H1 (cell line): ENCODE results near the gene PLOD1. TPM values are rescaled to one million over a fixed set of nuclear protein-coding genes. Genes with fewer than 3 reads are reported as not detected.

Experiments
- CTCF ChIA-PET: fragments of 300-600 bp; sonication (Branson Sonifier 250); formaldehyde crosslinking; loops from one replicate; lab custom pipeline; 2021; ENCODE audit not compliant: partially characterized antibody; lab: Charles Lee
- POLR2A ChIA-PET: fragments of 300-600 bp; sonication (Branson Sonifier 250); formaldehyde crosslinking; loops from one replicate; lab custom pipeline; 2021; ENCODE audit warnings: inconsistent platforms; ENCODE audit not compliant: partially characterized antibody; lab: Charles Lee
- DNase-seq, 2 experiments: peaks; one replicate each; pipeline versions ENCODE4 v3.0.0 to v3.0.0-alpha.2; 2010 to 2022; ENCODE audit warnings: low spot score in 2 of 2, low read depth in 1 of 2, mixed read lengths in 1 of 2
- FAIRE-seq: peaks from 2 replicates; lab custom pipeline; 2011; peaks lifted over from hg19 to GRCh38; lab: Jason Lieb, UNC
- H2AFZ ChIP-seq: 2 replicates; pipeline ENCODE4 v1.8.1; 2012; ENCODE audit warnings: low read length, inconsistent platforms
- H2AK5ac ChIP-seq: 2 replicates; pipeline ENCODE4 v1.6.1; 2013; ENCODE audit warnings: low read depth, low read length
- H2BK120ac ChIP-seq: replicated peaks from 2 replicates; pipeline ENCODE3; 2013; ENCODE audit warnings: low read depth, low read length, inconsistent platforms
- H2BK12ac ChIP-seq: 2 replicates; pipeline ENCODE4 v1.6.1; 2013; ENCODE audit warnings: low read depth, low read length
- H2BK15ac ChIP-seq: 2 replicates; pipeline ENCODE4 v1.6.1; 2013; ENCODE audit warnings: low read length
- H2BK20ac ChIP-seq: 2 replicates; pipeline ENCODE4 v1.6.1; 2013; ENCODE audit warnings: low read length
- H2BK5ac ChIP-seq: 2 replicates; pipeline ENCODE4 v1.6.1; 2013; ENCODE audit warnings: low read depth, low read length
- H3K14ac ChIP-seq: 2 replicates; pipeline ENCODE4 v1.6.1; 2013; ENCODE audit warnings: inconsistent platforms; ENCODE audit not compliant: insufficient read length
- H3K18ac ChIP-seq: 2 replicates; pipeline ENCODE4 v1.6.1; 2013; ENCODE audit warnings: low read length; ENCODE audit errors: extremely low read depth
- H3K23ac ChIP-seq: 2 replicates; pipeline ENCODE4 v1.6.1; 2013; ENCODE audit warnings: inconsistent platforms; ENCODE audit not compliant: insufficient read length
- H3K23me2 ChIP-seq: 2 replicates; pipeline ENCODE4 v1.6.1; 2013; ENCODE audit warnings: low read depth, low read length
- H3K27ac ChIP-seq: 2 replicates; pipeline ENCODE4 v1.6.1; 2011; ENCODE audit warnings: low read depth, low read length, inconsistent platforms
- H3K27me3 ChIP-seq, 4 experiments: replicated peaks in 1 of 4; 1 replicate in 1 of 4; 2 replicates in 3 of 4; pipeline versions ENCODE4 v1.6.1 to v1.8.1; 2011 to 2013; ENCODE audit warnings: low read length in 3 of 4, mild to moderate bottlenecking in 3 of 4, inconsistent platforms in 2 of 4, mixed read lengths in 2 of 4, moderate library complexity in 1 of 4; ENCODE audit not compliant: control insufficient read depth in 3 of 4, insufficient read depth in 3 of 4; ENCODE audit errors: extremely low read depth in 1 of 4
- H3K36me3 ChIP-seq, 4 experiments: 2 replicates each; pipeline versions ENCODE4 v1.6.1 to v1.8.1; 2011 to 2013; ENCODE audit warnings: mild to moderate bottlenecking in 4 of 4, low read length in 3 of 4, moderate library complexity in 2 of 4, control low read depth in 1 of 4, inconsistent platforms in 1 of 4; ENCODE audit not compliant: insufficient read depth in 4 of 4, control insufficient read depth in 2 of 4
- H3K4ac ChIP-seq: replicated peaks from 2 replicates; pipeline ENCODE3; 2013; ENCODE audit warnings: low read length, low read depth, mixed read lengths, inconsistent platforms; ENCODE audit not compliant: insufficient read length
- H3K4me1 ChIP-seq, 4 experiments: replicated peaks in 1 of 4; 1 replicate in 1 of 4; 2 replicates in 3 of 4; pipeline versions ENCODE4 v1.6.1 to v1.8.1; 2011 to 2013; ENCODE audit warnings: low read length in 3 of 4, inconsistent platforms in 2 of 4, mixed read lengths in 1 of 4; ENCODE audit not compliant: insufficient read depth in 4 of 4, control insufficient read depth in 3 of 4
- H3K4me2 ChIP-seq, 2 experiments: 2 replicates each; pipeline versions ENCODE4 v1.6.1 to v1.8.1; 2011 to 2013; ENCODE audit warnings: low read depth in 2 of 2, low read length in 2 of 2, control low read depth in 1 of 2, inconsistent platforms in 1 of 2, mild to moderate bottlenecking in 1 of 2; ENCODE audit not compliant: insufficient read depth in 1 of 2
- H3K4me3 ChIP-seq, 4 experiments: fragments of 200-600, 300-600 bp in 1 of 4; sonication (generic), shearing (Covaris generic), sonication (Bioruptor Twin) in 1 of 4; 2 replicates each; pipeline versions ENCODE4 v1.5.1 to v1.8.1; 2011 to 2016; ENCODE audit warnings: low read length in 4 of 4, low read depth in 3 of 4, control low read depth in 2 of 4, inconsistent platforms in 2 of 4, mild to moderate bottlenecking in 2 of 4, mixed read lengths in 1 of 4, moderate library complexity in 1 of 4; ENCODE audit not compliant: insufficient read depth in 2 of 4; ENCODE audit errors: extremely low read depth in 1 of 4
- H3K56ac ChIP-seq: replicated peaks from 2 replicates; pipeline ENCODE3; 2013; ENCODE audit warnings: low read depth, mild to moderate bottlenecking, mixed read lengths, low read length, inconsistent platforms; ENCODE audit not compliant: insufficient read length
- H3K79me1 ChIP-seq: 2 replicates; pipeline ENCODE4 v1.6.1; 2013; ENCODE audit warnings: low read depth, low read length, control low read depth
- H3K79me2 ChIP-seq, 2 experiments: 2 replicates each; pipeline versions ENCODE4 v1.6.1 to v1.8.1; 2012 to 2013; ENCODE audit warnings: low read length in 2 of 2, mild to moderate bottlenecking in 2 of 2, inconsistent platforms in 1 of 2; ENCODE audit not compliant: insufficient read depth in 2 of 2, control insufficient read depth in 1 of 2
- H3K9ac ChIP-seq, 4 experiments: replicated peaks in 1 of 4; 1 replicate in 1 of 4; 2 replicates in 3 of 4; pipeline versions ENCODE4 v1.6.1 to v1.8.1; 2011 to 2013; ENCODE audit warnings: low read depth in 3 of 4, low read length in 3 of 4, control low read depth in 2 of 4, mild to moderate bottlenecking in 2 of 4, moderate library complexity in 2 of 4, inconsistent platforms in 1 of 4; ENCODE audit errors: extremely low read depth in 1 of 4
- H3K9me3 ChIP-seq, 2 experiments: 2 replicates each; pipeline versions ENCODE4 v1.6.1 to v1.8.1; 2012 to 2013; ENCODE audit warnings: mild to moderate bottlenecking in 2 of 2, moderate library complexity in 2 of 2, control low read depth in 1 of 2, inconsistent platforms in 1 of 2, low read depth in 1 of 2, low read length in 1 of 2, mixed read lengths in 1 of 2; ENCODE audit not compliant: insufficient read depth in 2 of 2
- H4K20me1 ChIP-seq, 2 experiments: replicated peaks in 1 of 2; 2 replicates each; pipeline versions ENCODE3 to v1.8.1; 2011 to 2013; ENCODE audit warnings: inconsistent platforms in 2 of 2, low read length in 2 of 2, mild to moderate bottlenecking in 1 of 2; ENCODE audit not compliant: insufficient read depth in 2 of 2, control insufficient read depth in 1 of 2
- H4K5ac ChIP-seq: 2 replicates; pipeline ENCODE4 v1.6.1; 2013; ENCODE audit warnings: low read length, low read depth, mixed read lengths, inconsistent platforms; ENCODE audit not compliant: insufficient read length
- H4K8ac ChIP-seq: 2 replicates; pipeline ENCODE4 v1.8.0; 2013; ENCODE audit warnings: mild to moderate bottlenecking, moderate library complexity, low read length, inconsistent platforms; ENCODE audit not compliant: insufficient read depth; ENCODE audit errors: extremely low read depth
- H4K91ac ChIP-seq: replicated peaks from 2 replicates; pipeline ENCODE3; 2013; ENCODE audit warnings: low read length, mixed read lengths, inconsistent platforms; ENCODE audit not compliant: insufficient read length
- CTBP2 ChIP-seq: IDR thresholded peaks from 2 replicates; pipeline ENCODE4 v1.7.0; 2011; ENCODE audit warnings: borderline replicate concordance, mild to moderate bottlenecking, moderate library complexity, mixed read lengths, low read length; ENCODE audit not compliant: insufficient read depth, insufficient read length
- FOSL1 ChIP-seq: IDR thresholded peaks from 2 replicates; pipeline ENCODE4 v1.6.1; 2011; ENCODE audit warnings: mild to moderate bottlenecking, low read depth, low read length, moderate library complexity; ENCODE audit not compliant: insufficient read depth
- GABPA ChIP-seq: IDR thresholded peaks from 2 replicates; pipeline ENCODE4 v1.6.1; 2011; ENCODE audit warnings: mild to moderate bottlenecking, low read length, moderate library complexity, borderline replicate concordance; ENCODE audit not compliant: insufficient read depth
- HDAC2 ChIP-seq, 2 experiments: fragments of 300-600 bp in 1 of 2; sonication (generic) in 1 of 2; IDR thresholded peaks; 2 replicates each; pipeline ENCODE4 v1.6.1; 2011 to 2012; ENCODE audit warnings: low read depth in 2 of 2, low read length in 2 of 2, mild to moderate bottlenecking in 2 of 2, moderate library complexity in 2 of 2, borderline replicate concordance in 1 of 2, inconsistent platforms in 1 of 2
- JUN ChIP-seq: IDR thresholded peaks from 2 replicates; pipeline ENCODE4 v1.6.1; 2011; ENCODE audit warnings: low read depth, mild to moderate bottlenecking, improper control_type of control experiment, low read length
- MAFK ChIP-seq: IDR thresholded peaks from 2 replicates; pipeline ENCODE4 v1.6.1; 2012; ENCODE audit warnings: low read depth, mild to moderate bottlenecking, improper control_type of control experiment, low read length
- NANOG ChIP-seq: IDR thresholded peaks from 2 replicates; pipeline ENCODE4 v1.6.1; 2011; ENCODE audit warnings: low read length, low read depth, mild to moderate bottlenecking, inconsistent platforms; ENCODE audit not compliant: insufficient read depth, poor library complexity, severe bottlenecking
- SP2 ChIP-seq: IDR thresholded peaks from 2 replicates; pipeline ENCODE4 v1.6.1; 2012; ENCODE audit warnings: mild to moderate bottlenecking, low read length, inconsistent platforms
- TCF12 ChIP-seq: IDR thresholded peaks from 2 replicates; pipeline ENCODE4 v1.6.1; 2011; ENCODE audit warnings: low read depth, mild to moderate bottlenecking, low read length
- YY1 ChIP-seq: IDR thresholded peaks from 2 replicates; pipeline ENCODE4 v1.6.1; 2011; ENCODE audit warnings: low read depth, mild to moderate bottlenecking, low read length
- WGBS, 2 experiments: shearing (Covaris generic) in 1 of 2; methylation state at CpG; one replicate each; pipeline versions ENCODE4 v1.1.6 to v1.1.7; 2013 to 2015; ENCODE audit warnings: low lambda C conversion rate in 2 of 2, mixed read lengths in 2 of 2, inconsistent platforms in 1 of 2, low coverage in 1 of 2, missing lambda C conversion rate in 1 of 2; ENCODE audit not compliant: insufficient replicate concordance in 2 of 2, insufficient coverage in 1 of 2, insufficient read length in 1 of 2; ENCODE audit errors: extremely low coverage in 1 of 2, missing lambda C conversion rate in 1 of 2; 5-methylcytosine and 5-hydroxymethylcytosine counted together
- polyA plus RNA-seq, 7 experiments: library from polyadenylated mRNA; depleted of rRNA in 3 of 7; stranded (reverse) in 5 of 7; unstranded in 2 of 7; fragments of >200 nt in 5 of 7; fragments of 200-250 nt in 2 of 7; gene quantifications; 1 replicate in 5 of 7; 2 replicates in 1 of 7; 4 replicates in 1 of 7; pipeline versions ENCODE4 v1.2.1 to v1.2.3, GENCODE V29; 2011 to 2013; ENCODE audit warnings: missing spikeins in 2 of 7, mixed read lengths in 2 of 7
- total RNA-seq: library from RNA; stranded (reverse); fragmentation: NEBNext Ultra II Directional; extraction: Animal tissue kit (Norgen Biotek cat#: 25700); gene quantifications from 2 replicates; pipeline ENCODE4 v1.2.1, GENCODE V29; 2021
- TF ChIP-seq, protein P1 (sequence below): IDR thresholded peaks from 2 replicates; pipeline ENCODE4 v1.6.1; 2012; ENCODE audit warnings: inconsistent platforms
- TF ChIP-seq, protein P2 (sequence below): IDR thresholded peaks from 2 replicates; pipeline ENCODE4 v1.6.1; 2011; ENCODE audit warnings: low read depth, mild to moderate bottlenecking, low read length; ENCODE audit not compliant: insufficient read depth

PLOD1 gene
- total and polyA plus RNA-seq, 2 of the 8 experiments (the other 6 are each of a cell fraction or from before 2014, with no cell fraction given) = 44.9 to 51.8 TPM

DNA sequence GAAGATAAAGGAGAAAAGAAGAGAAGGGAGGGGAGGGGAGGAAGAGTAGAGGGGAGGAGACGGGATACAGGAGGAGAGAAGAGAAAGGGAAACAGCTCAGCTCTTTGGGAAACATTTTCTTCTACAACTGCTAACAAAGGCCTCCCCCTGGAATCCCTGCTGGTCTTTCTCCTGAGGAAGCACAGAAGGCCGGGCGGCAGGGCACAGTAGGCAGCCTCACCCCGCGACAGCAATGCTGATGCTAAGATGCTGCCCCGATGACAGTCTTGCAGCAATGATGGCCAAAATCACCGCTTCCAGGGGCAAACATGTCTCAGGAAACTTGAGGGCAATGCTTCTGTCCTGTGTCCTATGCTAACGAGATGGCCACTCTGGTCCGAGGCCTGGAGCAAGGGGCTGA lies 13.5 kb upstream of the PLOD1 start:
- no peak for DNase-seq
- peaks cover 6 to 19% of the 10 kb centered on the region in 2 experiments for H4K20me1 ChIP-seq
- H3K18ac ChIP-seq = no peak overlapping the region
- peaks cover 5 to 35% (median 22%) of the 10 kb centered on the region in 4 experiments; a peak in 5 of 8 replicates for H3K36me3 ChIP-seq
- no peaks in the 10 kb centered on the region for H3K27me3 ChIP-seq
- no peak overlapping the region for H2BK20ac ChIP-seq
- WGBS, 2 experiments = 93% methylated on average over 8 of the region's 9 CpGs; no CpG with 5 or more reads in 1 of the 2 experiments
- H3K79me1 ChIP-seq = peaks cover 17% of the 10 kb centered on the region
- no peak overlapping the region for H4K91ac ChIP-seq
- peaks cover 5 to 8% (median 6%) of the 10 kb centered on the region in 4 experiments; a peak in 5 of 7 replicates for H3K4me1 ChIP-seq
- no peak overlapping the region for H2AFZ ChIP-seq
- no peak overlapping the region for H2BK15ac ChIP-seq
- POLR2A ChIA-PET = interaction anchor here (1.1 to 8.8 kb wide), 3 partner anchors 11 to 46 kb away, joined by 3 to 130 read pairs (median 3); no protein-coding TSS in a partner anchor
- H3K23ac ChIP-seq = no peak overlapping the region
- no peak overlapping the region for H3K27ac ChIP-seq
- H2BK120ac ChIP-seq = no peak overlapping the region
- no peak overlapping the region for H3K4me3 ChIP-seq
- no peak overlapping the region for H3K9ac ChIP-seq
- no peaks in the 10 kb centered on the region for H3K9me3 ChIP-seq
- no peak overlapping the region for H3K4ac ChIP-seq
- no peak for FAIRE-seq
- H2AK5ac ChIP-seq = no peak overlapping the region
- no peak overlapping the region for H2BK5ac ChIP-seq
- H4K5ac ChIP-seq = no peak overlapping the region
- CTCF ChIA-PET = interaction anchor here (0.6 to 2.3 kb wide), 2 partner anchors 46 to 84 kb away, joined by 3 to 9 read pairs; no protein-coding TSS in a partner anchor
- peaks cover 4 to 23% of the 10 kb centered on the region in 2 experiments; a peak in 3 of 4 replicates for H3K79me2 ChIP-seq
- H2BK12ac ChIP-seq = no peak overlapping the region
- H3K14ac ChIP-seq = no peak overlapping the region
- peaks cover 6% of the 10 kb centered on the region; the same call in 1 of the 2 replicates for H3K23me2 ChIP-seq
- no peak overlapping the region for H3K56ac ChIP-seq
- H3K4me2 ChIP-seq = no peak overlapping the region; a peak in 1 of 4 replicates
- peak overlapping the region; percentile 11 for H4K8ac ChIP-seq
- TF ChIP-seq NANOG (no peak), TCF12 (no peak), YY1 (no peak), JUN (no peak), GABPA (no peak), SP2 (no peak), MAFK (no peak), FOSL1 (no peak), CTBP2 (no peak), HDAC2 (IDR thresholded peaks at IDR 0.05; ENCODE audit: borderline replicate concordance in 1 of 2, low read depth in 2 of 2, low read length in 2 of 2) (no peak)
- TF ChIP-seq, protein P1, sequence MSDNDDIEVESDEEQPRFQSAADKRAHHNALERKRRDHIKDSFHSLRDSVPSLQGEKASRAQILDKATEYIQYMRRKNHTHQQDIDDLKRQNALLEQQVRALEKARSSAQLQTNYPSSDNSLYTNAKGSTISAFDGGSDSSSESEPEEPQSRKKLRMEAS = no peak
- TF ChIP-seq, protein P2, sequence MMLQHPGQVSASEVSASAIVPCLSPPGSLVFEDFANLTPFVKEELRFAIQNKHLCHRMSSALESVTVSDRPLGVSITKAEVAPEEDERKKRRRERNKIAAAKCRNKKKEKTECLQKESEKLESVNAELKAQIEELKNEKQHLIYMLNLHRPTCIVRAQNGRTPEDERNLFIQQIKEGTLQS = no peak
